ENCODE results near the gene IRX6. TPM values are rescaled to one million over a fixed set of nuclear protein-coding genes. Genes with fewer than 3 reads are reported as not detected.

Gene IRX6
- total and polyA plus RNA-seq, 2 donors, result 1.1 to 2.8 TPM

- DNase-seq (ENCODE audit: low read depth in 6 of 9, low spot score in 9 of 9), result no peak
- Histone ChIP-seq H3K27me3 (ENCODE audit: control insufficient read depth in 2 of 2, insufficient read depth in 1 of 2, low read length in 1 of 2) (no peaks in the 10 kb centered on the region), H3K36me3 (ENCODE audit: control insufficient read depth in 2 of 2, insufficient read depth in 2 of 2, low read length in 1 of 2) (no peaks in the 10 kb centered on the region), H3K4me1 (ENCODE audit: control insufficient read depth in 2 of 2, insufficient read depth in 2 of 2, low read length in 2 of 2) (no peaks in the 10 kb centered on the region), H3K27ac (ENCODE audit: low read depth in 1 of 2, low read length in 1 of 2) (no peak overlapping the region), H3K9me3 (ENCODE audit: control insufficient read depth in 2 of 2, insufficient read depth in 1 of 2, low read length in 1 of 2) (no peaks in the 10 kb centered on the region), H3K4me3 (ENCODE audit: low read length in 2 of 2) (no peak overlapping the region)
- WGBS, result 98% methylated on average over 6 of the region's 6 CpGs
Measured at GRCh38 chr16:55346475-55346874, 22.5 kb downstream of the IRX6 start.

DNA sequence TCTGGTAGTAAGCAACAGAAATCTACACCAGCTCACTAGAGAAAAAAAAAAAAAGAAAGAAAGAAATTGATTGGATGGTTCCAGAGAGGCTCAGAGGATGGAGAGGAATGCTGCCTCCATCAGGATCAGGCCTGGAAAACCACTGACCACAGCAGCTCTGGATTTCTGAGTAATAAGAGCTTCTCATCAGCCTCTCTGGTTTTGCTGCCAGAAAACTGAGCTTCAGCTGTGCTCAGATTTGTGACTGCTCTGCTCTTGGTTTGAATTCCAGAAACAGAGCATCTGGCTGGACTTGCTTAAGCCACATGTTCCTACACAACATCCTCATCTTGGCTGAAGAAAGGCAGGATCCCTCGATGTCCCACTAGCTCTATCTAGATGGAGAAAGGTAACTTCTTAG lies 25.9 kb downstream of the IRX6 start:
- no peak overlapping the region for H3K27ac ChIP-seq (ENCODE audit: low read depth in 1 of 2, low read length in 1 of 2)
- no peaks in the 10 kb centered on the region for H3K36me3 ChIP-seq (ENCODE audit: control insufficient read depth in 2 of 2, insufficient read depth in 2 of 2, low read length in 1 of 2)
- H3K27me3 ChIP-seq (ENCODE audit: control insufficient read depth in 2 of 2, insufficient read depth in 1 of 2, low read length in 1 of 2), result no peaks in the 10 kb centered on the region
- DNase-seq (ENCODE audit: low read depth in 6 of 9, low spot score in 9 of 9), result no peak
- no peaks in the 10 kb centered on the region for H3K9me3 ChIP-seq (ENCODE audit: control insufficient read depth in 2 of 2, insufficient read depth in 1 of 2, low read length in 1 of 2)
- 92% methylated on average over 1 of the region's 1 CpG for WGBS
- H3K4me1 ChIP-seq (ENCODE audit: control insufficient read depth in 2 of 2, insufficient read depth in 2 of 2, low read length in 2 of 2), result no peaks in the 10 kb centered on the region
- no peak overlapping the region for H3K4me3 ChIP-seq (ENCODE audit: low read length in 2 of 2)

- H3K4me3 ChIP-seq (ENCODE audit: low read length in 2 of 2), result no peak overlapping the region
- H3K27ac ChIP-seq (ENCODE audit: low read depth in 1 of 2, low read length in 1 of 2), result no peak overlapping the region
- H3K4me1 ChIP-seq (ENCODE audit: control insufficient read depth in 2 of 2, insufficient read depth in 2 of 2, low read length in 2 of 2), result no peaks in the 10 kb centered on the region
- no peaks in the 10 kb centered on the region for H3K9me3 ChIP-seq (ENCODE audit: control insufficient read depth in 2 of 2, insufficient read depth in 1 of 2, low read length in 1 of 2)
- no peaks in the 10 kb centered on the region for H3K36me3 ChIP-seq (ENCODE audit: control insufficient read depth in 2 of 2, insufficient read depth in 2 of 2, low read length in 1 of 2)
- no peak for DNase-seq (ENCODE audit: low read depth in 6 of 9, low spot score in 9 of 9)
- no peaks in the 10 kb centered on the region for H3K27me3 ChIP-seq (ENCODE audit: control insufficient read depth in 2 of 2, insufficient read depth in 1 of 2, low read length in 1 of 2)
Measured at GRCh38 chr16:55350984-55351383, 27.0 kb downstream of the IRX6 start.

- Histone ChIP-seq H3K4me3 (ENCODE audit: low read length in 2 of 2) (no peak overlapping the region), H3K27ac (ENCODE audit: low read depth in 1 of 2, low read length in 1 of 2) (no peak overlapping the region), H3K4me1 (ENCODE audit: control insufficient read depth in 2 of 2, insufficient read depth in 2 of 2, low read length in 2 of 2) (no peaks in the 10 kb centered on the region), H3K9me3 (ENCODE audit: control insufficient read depth in 2 of 2, insufficient read depth in 1 of 2, low read length in 1 of 2) (no peaks in the 10 kb centered on the region), H3K36me3 (ENCODE audit: control insufficient read depth in 2 of 2, insufficient read depth in 2 of 2, low read length in 1 of 2) (no peaks in the 10 kb centered on the region), H3K27me3 (ENCODE audit: control insufficient read depth in 2 of 2, insufficient read depth in 1 of 2, low read length in 1 of 2) (no peaks in the 10 kb centered on the region)
- no peak for DNase-seq (ENCODE audit: low read depth in 6 of 9, low spot score in 9 of 9)
- WGBS, result 94% methylated on average over 3 of the region's 3 CpGs
Measured at GRCh38 chr16:55351936-55352335, 27.9 kb downstream of the IRX6 start.

GRCh38 chr16:55357241-55357640 lies 33.2 kb downstream of the IRX6 start:
- DNase-seq (ENCODE audit: low read depth in 6 of 9, low spot score in 9 of 9), result no peak
- Histone ChIP-seq H3K27ac (ENCODE audit: low read depth in 1 of 2, low read length in 1 of 2) (no peak overlapping the region), H3K4me1 (ENCODE audit: control insufficient read depth in 2 of 2, insufficient read depth in 2 of 2, low read length in 2 of 2) (no peaks in the 10 kb centered on the region), H3K27me3 (ENCODE audit: control insufficient read depth in 2 of 2, insufficient read depth in 1 of 2, low read length in 1 of 2) (no peaks in the 10 kb centered on the region), H3K4me3 (ENCODE audit: low read length in 2 of 2) (no peak overlapping the region), H3K36me3 (ENCODE audit: control insufficient read depth in 2 of 2, insufficient read depth in 2 of 2, low read length in 1 of 2) (no peaks in the 10 kb centered on the region), H3K9me3 (ENCODE audit: control insufficient read depth in 2 of 2, insufficient read depth in 1 of 2, low read length in 1 of 2) (no peaks in the 10 kb centered on the region)
- WGBS, result 93% methylated on average over 3 of the region's 3 CpGs

DNA sequence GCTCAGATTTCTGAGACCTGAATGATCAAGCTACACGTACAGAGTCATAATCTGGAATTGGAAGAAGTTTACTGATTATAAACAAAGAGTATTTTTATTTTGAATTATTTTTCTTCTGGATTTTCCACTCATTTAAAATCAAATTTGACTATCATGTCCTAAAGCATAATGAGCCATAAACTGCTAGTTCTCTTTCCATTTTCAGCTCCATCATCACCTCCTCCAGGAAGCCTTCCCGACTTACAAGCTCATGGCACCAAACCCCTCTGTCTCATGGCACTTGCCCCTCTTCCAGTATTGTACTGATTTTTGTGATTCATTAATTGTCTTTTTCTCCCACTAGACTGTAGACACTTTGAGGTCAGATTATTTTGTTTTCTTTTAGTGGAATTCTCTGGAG lies 35.9 kb downstream of the IRX6 start:
- H3K9me3 ChIP-seq (ENCODE audit: control insufficient read depth in 2 of 2, insufficient read depth in 1 of 2, low read length in 1 of 2), result no peaks in the 10 kb centered on the region
- no peaks in the 10 kb centered on the region for H3K36me3 ChIP-seq (ENCODE audit: control insufficient read depth in 2 of 2, insufficient read depth in 2 of 2, low read length in 1 of 2)
- H3K27ac ChIP-seq (ENCODE audit: low read depth in 1 of 2, low read length in 1 of 2), result no peak overlapping the region
- no peak for DNase-seq (ENCODE audit: low read depth in 6 of 9, low spot score in 9 of 9)
- H3K27me3 ChIP-seq (ENCODE audit: control insufficient read depth in 2 of 2, insufficient read depth in 1 of 2, low read length in 1 of 2), result peaks cover 0 to 3% of the 10 kb centered on the region in 2 donors
- no peaks in the 10 kb centered on the region for H3K4me1 ChIP-seq (ENCODE audit: control insufficient read depth in 2 of 2, insufficient read depth in 2 of 2, low read length in 2 of 2)
- H3K4me3 ChIP-seq (ENCODE audit: low read length in 2 of 2), result no peak overlapping the region
- 93% methylated on average over 2 of the region's 2 CpGs for WGBS

GRCh38 chr16:55364811-55365210 lies 40.8 kb downstream of the IRX6 start:
- H3K4me3 ChIP-seq (ENCODE audit: low read length in 2 of 2), result no peak overlapping the region
- H3K27ac ChIP-seq (ENCODE audit: low read depth in 1 of 2, low read length in 1 of 2), result no peak overlapping the region
- peaks cover 2 to 10% of the 10 kb centered on the region in 2 donors for H3K27me3 ChIP-seq (ENCODE audit: control insufficient read depth in 2 of 2, insufficient read depth in 1 of 2, low read length in 1 of 2)
- no peak for DNase-seq (ENCODE audit: low read depth in 6 of 9, low spot score in 9 of 9)
- WGBS, result 89% methylated on average over 5 of the region's 5 CpGs
- no peaks in the 10 kb centered on the region for H3K4me1 ChIP-seq (ENCODE audit: control insufficient read depth in 2 of 2, insufficient read depth in 2 of 2, low read length in 2 of 2)
- no peaks in the 10 kb centered on the region for H3K36me3 ChIP-seq (ENCODE audit: control insufficient read depth in 2 of 2, insufficient read depth in 2 of 2, low read length in 1 of 2)
- H3K9me3 ChIP-seq (ENCODE audit: control insufficient read depth in 2 of 2, insufficient read depth in 1 of 2, low read length in 1 of 2), result no peaks in the 10 kb centered on the region

DNA sequence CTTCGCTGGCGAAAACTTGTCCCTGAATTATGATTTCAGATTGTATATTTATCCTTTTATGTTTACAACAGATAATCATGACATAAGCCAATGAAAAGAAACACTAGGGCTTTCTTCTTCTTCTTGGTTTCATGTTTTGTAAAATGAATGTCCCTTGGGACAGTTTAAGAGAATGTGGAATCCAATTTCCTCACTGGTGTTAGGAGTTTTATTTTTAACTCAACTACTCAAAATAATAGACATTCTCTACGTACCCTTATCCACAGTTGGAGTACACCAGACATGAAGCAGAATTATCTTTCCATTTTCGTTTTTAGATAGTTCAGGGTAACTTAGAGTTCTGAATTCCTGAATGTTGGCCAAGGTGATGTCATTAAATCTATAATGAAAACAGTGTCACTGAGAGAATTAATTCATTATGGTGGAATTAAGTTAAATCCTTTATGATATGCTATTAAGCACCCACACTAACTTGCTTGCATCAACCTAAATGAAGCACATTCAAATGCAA lies 43.4 kb downstream of the IRX6 start:
- 89% methylated on average over 4 of the region's 4 CpGs for WGBS
- H3K27me3 ChIP-seq (ENCODE audit: control insufficient read depth in 2 of 2, insufficient read depth in 1 of 2, low read length in 1 of 2), result peaks cover 8 to 32% of the 10 kb centered on the region in 2 donors

GRCh38 chr16:55367866-55368603 lies 44.0 kb downstream of the IRX6 start:
- Histone ChIP-seq H3K4me1 (ENCODE audit: control insufficient read depth in 2 of 2, insufficient read depth in 2 of 2, low read length in 2 of 2) (no peaks in the 10 kb centered on the region), H3K4me3 (ENCODE audit: low read length in 2 of 2) (no peak overlapping the region), H3K36me3 (ENCODE audit: control insufficient read depth in 2 of 2, insufficient read depth in 2 of 2, low read length in 1 of 2) (no peaks in the 10 kb centered on the region), H3K9me3 (ENCODE audit: control insufficient read depth in 2 of 2, insufficient read depth in 1 of 2, low read length in 1 of 2) (no peaks in the 10 kb centered on the region), H3K27me3 (ENCODE audit: control insufficient read depth in 2 of 2, insufficient read depth in 1 of 2, low read length in 1 of 2) (peaks cover 8 to 37% of the 10 kb centered on the region in 2 donors), H3K27ac (ENCODE audit: low read depth in 1 of 2, low read length in 1 of 2) (no peak overlapping the region)
- WGBS, result 53% methylated on average over 4 of the region's 4 CpGs
- DNase-seq (ENCODE audit: low read depth in 6 of 9, low spot score in 9 of 9), result peak in 1 of 9 donors; percentile 4

More for the DNA sequence above, 43.4 kb downstream of the IRX6 start:
- no peak for DNase-seq (ENCODE audit: low read depth in 6 of 9, low spot score in 9 of 9)
- Histone ChIP-seq H3K4me1 (ENCODE audit: control insufficient read depth in 2 of 2, insufficient read depth in 2 of 2, low read length in 2 of 2) (no peaks in the 10 kb centered on the region), H3K27ac (ENCODE audit: low read depth in 1 of 2, low read length in 1 of 2) (no peak overlapping the region), H3K9me3 (ENCODE audit: control insufficient read depth in 2 of 2, insufficient read depth in 1 of 2, low read length in 1 of 2) (no peaks in the 10 kb centered on the region), H3K36me3 (ENCODE audit: control insufficient read depth in 2 of 2, insufficient read depth in 2 of 2, low read length in 1 of 2) (no peaks in the 10 kb centered on the region), H3K4me3 (ENCODE audit: low read length in 2 of 2) (no peak overlapping the region)

Data from thymus (tissue), 11 donors.